ENCODE data around the gene OR51V1.
"Not testable (repeated sequence)": the region's sequence is repeated elsewhere in the genome, so short reads cannot be mapped to it uniquely, and the experiment has no call there.

The OR51V1 gene, protein sequence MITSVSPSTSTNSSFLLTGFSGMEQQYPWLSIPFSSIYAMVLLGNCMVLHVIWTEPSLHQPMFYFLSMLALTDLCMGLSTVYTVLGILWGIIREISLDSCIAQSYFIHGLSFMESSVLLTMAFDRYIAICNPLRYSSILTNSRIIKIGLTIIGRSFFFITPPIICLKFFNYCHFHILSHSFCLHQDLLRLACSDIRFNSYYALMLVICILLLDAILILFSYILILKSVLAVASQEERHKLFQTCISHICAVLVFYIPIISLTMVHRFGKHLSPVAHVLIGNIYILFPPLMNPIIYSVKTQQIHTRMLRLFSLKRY

DNA sequence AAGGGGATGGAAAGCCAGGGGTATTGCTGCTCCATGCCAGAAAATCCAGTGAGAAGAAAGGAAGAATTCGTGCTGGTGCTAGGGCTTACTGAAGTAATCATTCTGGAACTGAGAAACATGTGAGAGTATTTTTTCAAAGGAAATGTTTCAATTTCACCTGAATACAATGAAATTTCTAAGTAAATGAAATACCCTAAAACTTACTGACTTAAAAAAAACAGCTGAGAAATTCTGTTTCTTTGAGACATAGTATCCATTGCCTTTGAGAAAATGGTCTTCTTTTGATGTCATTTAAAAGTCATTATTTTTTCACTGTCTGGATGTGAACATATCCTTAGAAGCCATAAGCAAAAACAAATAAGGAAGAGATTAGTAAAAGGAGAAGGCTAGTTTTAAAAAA, at the start of gene OR51V1:
Gene OR51V1, minus strand, starts transcription at position 101 of the 400 bp plus-strand sequence. Its CDS starts 0 bp downstream, at position 101.
- DNase-seq, result no peak

- DNase-seq, result not testable (repeated sequence)
Observed at GRCh38 chr11:5249807-5250396, 49.4 kb upstream of the OR51V1 start, which contains the start of gene HBG1. Gene HBG1, minus strand, starts transcription at chr11:5249857. Its CDS starts 53 bp downstream, at chr11:5249804.

- not testable (repeated sequence) for DNase-seq
Observed at GRCh38 chr11:5248498-5248897, 48.0 kb upstream of the OR51V1 start.

DNA sequence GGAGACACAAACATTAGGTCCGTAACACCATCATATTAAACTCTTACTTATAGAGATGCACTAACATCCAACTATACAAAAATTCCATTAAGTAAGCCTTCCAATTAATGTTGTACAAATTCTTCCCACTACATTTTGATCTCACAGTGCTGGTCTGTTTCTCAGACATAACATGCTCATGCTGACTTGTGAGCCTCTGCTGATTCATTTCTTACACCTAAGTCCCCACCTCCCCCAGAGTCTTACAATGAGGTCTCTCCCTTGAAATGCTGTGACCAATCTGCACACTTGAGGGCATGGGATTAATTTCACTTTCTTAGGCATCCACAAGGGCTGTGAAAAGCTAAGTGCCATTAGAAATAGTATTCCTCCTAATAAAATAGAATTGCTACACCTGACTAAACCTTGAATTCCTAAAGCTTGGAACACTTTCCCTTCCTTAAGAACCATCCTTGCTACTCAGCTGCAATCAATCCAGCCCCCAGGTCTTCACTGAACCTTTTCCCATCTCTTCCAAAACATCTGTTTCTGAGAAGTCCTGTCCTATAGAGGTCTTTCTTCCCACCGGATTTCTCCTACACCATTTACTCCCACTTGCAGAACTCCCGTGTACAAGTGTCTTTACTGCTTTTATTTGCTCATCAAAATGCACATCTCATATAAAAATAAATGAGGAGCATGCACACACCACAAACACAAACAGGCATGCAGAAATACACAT, 47.1 kb upstream of the OR51V1 start:
- DNase-seq, result no peak

DNA sequence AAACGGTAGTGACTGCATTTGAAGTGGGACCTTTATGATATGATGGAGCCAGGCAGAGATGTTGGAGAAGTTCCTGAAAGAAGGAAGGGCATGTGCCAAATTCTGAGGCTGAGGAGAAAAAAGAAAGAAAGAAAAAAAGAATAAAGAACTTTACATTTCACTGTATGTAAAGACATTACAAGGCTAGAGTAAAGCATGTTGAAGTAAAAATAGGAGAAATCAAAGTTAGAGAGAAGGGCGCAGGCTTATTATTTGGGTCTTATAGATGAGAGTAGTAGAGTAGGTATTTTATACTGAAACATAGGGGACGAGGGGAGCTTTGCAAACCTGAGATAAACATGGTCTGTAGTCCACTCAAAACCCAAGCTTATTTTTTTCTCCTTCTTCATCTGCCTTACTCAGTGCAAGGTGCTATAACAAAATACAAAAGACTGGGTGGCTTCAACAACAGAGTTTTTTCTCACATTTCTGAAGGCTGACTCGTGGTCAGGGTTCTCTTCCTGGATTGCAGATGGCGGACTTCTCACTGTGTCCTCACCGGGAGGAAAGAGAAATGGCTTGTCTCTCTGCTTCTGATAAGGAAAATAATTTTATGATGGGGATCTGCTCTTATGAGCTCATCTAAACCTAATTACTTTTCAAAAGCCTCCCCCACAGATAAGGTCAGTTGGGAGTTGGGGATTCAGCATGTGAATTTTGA, 46.4 kb upstream of the OR51V1 start:
- DNase-seq, result no peak

GRCh38 chr11:5245155-5245554, 44.7 kb upstream of the OR51V1 start:
- DNase-seq, result no peak

DNA sequence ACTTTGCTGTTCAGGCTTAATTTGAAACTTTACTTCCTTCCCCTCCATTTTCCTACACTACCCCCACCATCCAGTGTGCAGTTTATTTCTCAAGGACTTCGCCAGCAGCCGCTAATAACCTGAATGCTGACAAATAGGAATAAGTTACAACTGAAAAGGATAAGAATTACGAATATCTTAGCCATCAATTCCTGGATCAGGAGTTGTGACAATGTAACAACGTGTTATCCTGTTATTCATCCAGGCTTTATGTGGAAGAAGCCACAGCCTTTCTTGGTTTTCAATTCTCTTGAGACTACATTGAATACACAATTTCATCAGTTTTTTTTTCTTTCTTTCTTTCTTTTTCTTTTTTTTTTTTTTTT, 43.3 kb upstream of the OR51V1 start:
- DNase-seq, result no peak

DNA sequence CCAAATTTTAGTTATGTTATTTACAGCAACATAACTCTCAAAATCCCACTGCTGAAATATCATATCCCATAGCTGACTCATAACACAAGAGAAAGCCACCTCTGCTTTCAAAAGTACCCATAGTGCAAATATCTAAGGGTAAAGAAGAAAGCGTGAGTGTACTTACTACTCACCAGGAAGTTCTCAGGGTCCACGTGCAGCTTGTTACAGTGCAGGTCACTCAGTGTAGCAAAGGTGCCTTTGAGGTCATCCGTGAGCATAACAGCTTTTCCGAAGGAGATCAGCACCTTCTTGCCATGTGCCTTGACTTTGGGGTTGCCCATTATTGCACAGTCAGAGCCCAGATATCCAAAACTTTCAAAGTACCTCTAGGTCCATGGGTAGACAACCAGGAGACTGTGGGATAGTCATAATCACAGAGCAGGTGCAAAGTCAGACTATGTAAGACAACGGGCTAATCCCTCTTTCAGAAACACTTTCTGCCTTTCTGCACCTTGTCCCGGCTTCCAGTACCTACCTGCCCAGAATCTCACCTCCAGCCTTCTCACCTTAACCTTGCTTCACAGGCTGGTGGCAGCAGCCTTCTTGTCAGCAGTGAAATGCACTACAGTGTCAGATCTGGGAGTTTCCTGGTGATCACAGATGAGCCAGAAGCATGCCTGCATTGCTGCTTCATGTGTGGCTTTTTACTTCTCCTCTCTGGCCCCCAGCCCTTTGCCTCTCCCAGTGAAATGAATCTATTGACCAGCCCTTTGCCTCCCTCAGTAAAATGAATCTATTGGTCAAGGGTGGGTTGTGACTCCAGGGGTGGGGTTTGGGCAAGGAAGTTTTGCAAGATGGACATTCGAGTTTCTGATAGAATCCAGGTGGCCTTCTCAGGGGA, 42.7 kb upstream of the OR51V1 start:
- no peak for DNase-seq

DNA sequence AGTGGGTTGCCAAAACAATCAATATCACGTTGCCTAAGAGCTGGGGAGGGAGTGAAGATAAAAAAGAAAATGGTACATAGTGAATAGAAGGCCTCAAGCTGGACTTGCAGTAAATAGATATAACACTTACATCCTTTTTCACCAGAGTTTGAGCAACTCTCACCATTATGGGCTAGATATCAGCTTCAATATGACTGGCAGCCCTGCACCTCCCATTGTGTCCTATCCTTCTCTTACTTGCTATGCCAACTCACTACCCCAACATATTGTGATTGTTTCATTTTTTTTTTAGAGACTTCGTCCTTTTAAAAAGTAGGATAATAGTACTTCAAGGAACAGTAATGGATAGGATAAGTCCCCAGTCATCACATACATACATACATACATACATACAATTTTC, 41.7 kb upstream of the OR51V1 start:
- DNase-seq, result no peak

- no peak for DNase-seq
Observed at GRCh38 chr11:5241458-5241857, 41.0 kb upstream of the OR51V1 start.

- DNase-seq, result no peak
Observed at GRCh38 chr11:5240458-5240857, 40.0 kb upstream of the OR51V1 start.

GRCh38 chr11:5240056-5240455, 39.6 kb upstream of the OR51V1 start:
- DNase-seq, result no peak

- DNase-seq, result no peak
Observed at GRCh38 chr11:5239046-5239445, 38.6 kb upstream of the OR51V1 start.

- no peak for DNase-seq
Observed at GRCh38 chr11:5238486-5238885, 38.0 kb upstream of the OR51V1 start.

GRCh38 chr11:5237420-5237819, 36.9 kb upstream of the OR51V1 start:
- no peak for DNase-seq

DNA sequence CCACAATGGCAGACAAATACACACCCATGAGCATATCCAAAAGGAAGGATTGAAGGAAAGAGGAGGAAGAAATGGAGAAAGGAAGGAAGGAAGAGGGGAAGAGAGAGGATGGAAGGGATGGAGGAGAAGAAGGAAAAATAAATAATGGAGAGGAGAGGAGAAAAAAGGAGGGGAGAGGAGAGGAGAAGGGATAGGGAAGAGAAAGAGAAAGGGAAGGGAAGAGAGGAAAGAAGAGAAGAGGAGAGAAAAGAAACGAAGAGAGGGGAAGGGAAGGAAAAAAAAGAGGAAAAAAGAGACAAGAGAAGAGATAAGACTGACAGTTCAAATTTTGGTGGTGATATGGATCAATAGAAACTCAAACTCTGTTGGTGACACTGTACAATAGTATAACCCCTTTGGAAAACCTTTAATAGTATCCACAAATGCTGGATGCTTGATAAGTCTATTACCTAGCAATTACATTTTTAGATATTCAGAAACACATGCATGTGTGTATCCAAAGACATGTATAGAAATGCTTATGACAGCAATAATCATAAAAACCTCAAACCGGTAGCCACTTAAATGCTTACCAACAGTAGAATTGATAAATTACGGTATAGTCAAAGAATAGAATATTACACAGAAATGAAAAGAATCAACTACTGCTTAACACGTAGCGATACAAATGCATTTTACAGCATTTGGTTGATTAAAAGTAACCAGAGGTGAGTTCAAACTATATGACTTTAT, 35.0 kb upstream of the OR51V1 start:
- DNase-seq, result no peak

GRCh38 chr11:5234381-5234834, 33.9 kb upstream of the OR51V1 start, which contains the start of gene HBD:
Gene HBD, minus strand, starts transcription at chr11:5234483. Its CDS starts 50 bp downstream, at chr11:5234433.
- no peak for DNase-seq

- no peak for DNase-seq
Observed at GRCh38 chr11:5233307-5233706, 32.8 kb upstream of the OR51V1 start.

DNA sequence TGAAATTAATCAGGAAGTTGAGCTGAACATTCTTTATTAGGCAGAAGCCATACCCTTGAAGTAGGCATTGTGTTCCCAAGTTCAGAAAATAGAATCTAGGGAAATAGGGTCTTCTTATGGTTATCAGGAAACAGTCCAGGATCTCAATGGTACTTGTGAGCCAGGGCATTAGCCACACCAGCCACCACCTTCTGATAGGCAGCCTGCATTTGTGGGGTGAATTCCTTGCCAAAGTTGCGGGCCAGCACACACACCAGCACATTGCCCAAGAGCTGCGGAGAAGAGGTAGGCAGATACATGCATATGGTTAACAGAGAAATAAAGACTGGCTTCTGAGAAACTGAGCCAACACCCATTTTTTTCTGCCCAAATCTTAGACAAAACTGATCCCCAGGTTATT, 32.3 kb upstream of the OR51V1 start:
- DNase-seq, result no peak

- no peak for DNase-seq
Observed at GRCh38 chr11:5232176-5232575, 31.7 kb upstream of the OR51V1 start.

DNA sequence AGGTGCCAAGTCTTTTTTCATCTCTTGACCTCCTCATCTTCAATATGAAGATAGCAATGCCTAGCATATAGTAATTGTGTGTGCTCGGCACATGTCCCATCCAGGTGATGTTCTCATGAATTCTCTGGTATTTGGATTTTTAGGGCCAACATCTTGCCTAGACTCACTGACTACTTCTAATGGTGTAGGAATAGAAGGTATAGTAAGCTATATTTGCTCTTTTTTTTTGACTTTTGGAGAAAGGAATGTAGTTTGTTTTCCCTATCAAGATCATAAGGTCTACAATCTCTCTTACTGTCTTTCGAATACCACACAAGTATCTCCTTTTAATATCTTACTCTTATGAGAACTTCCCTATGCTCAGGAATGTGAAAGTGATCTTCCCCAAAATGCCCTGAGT, 30.6 kb upstream of the OR51V1 start:
- DNase-seq, result no peak

Measured in CD4-positive, alpha-beta T cell treated with Interleukin-1 beta for 1 hour (primary cell).